ENCODE results near the gene MRPS35.
"Not testable (repeated sequence)": the region's sequence is repeated elsewhere in the genome, so short reads cannot be mapped to it uniquely, and the experiment has no call there.

The MRPS35 gene

GRCh38 chr12:27730097-27730588 is 19.5 kb downstream of the MRPS35 start:
- no peak for TF ChIP-seq CTCF (conservative IDR thresholded peaks at IDR 0.05; ENCODE audit: low read depth, low read length)
- no peak overlapping the region for H3K4me3 ChIP-seq (ENCODE audit: low read depth, low read length)
- DNase-seq (ENCODE audit: low read depth), result no peak

GRCh38 chr12:27732281-27732680 is 21.6 kb downstream of the MRPS35 start:
- DNase-seq (ENCODE audit: low read depth), result peak; percentile 22
- TF ChIP-seq CTCF (conservative IDR thresholded peaks at IDR 0.05; ENCODE audit: low read depth, low read length), result peak; percentile 57
- H3K4me3 ChIP-seq (ENCODE audit: low read depth, low read length), result no peak overlapping the region

GRCh38 chr12:27733052-27733656 is 22.5 kb downstream of the MRPS35 start:
- peak; percentile 67 for DNase-seq (ENCODE audit: low read depth)
- no peak overlapping the region for H3K4me3 ChIP-seq (ENCODE audit: low read depth, low read length)
- TF ChIP-seq CTCF (conservative IDR thresholded peaks at IDR 0.05; ENCODE audit: low read depth, low read length), result peak; percentile 95

GRCh38 chr12:27733791-27734190 is 23.2 kb downstream of the MRPS35 start:
- TF ChIP-seq CTCF (conservative IDR thresholded peaks at IDR 0.05; ENCODE audit: low read depth, low read length), result no peak
- DNase-seq (ENCODE audit: low read depth), result no peak
- H3K4me3 ChIP-seq (ENCODE audit: low read depth, low read length), result no peak overlapping the region

GRCh38 chr12:27734321-27734720 is 23.7 kb downstream of the MRPS35 start:
- not testable (repeated sequence) for DNase-seq (ENCODE audit: low read depth); H3K4me3 ChIP-seq (ENCODE audit: low read depth, low read length)

GRCh38 chr12:27743601-27744000 is 33.0 kb downstream of the MRPS35 start:
- no peak overlapping the region for H3K4me3 ChIP-seq (ENCODE audit: low read depth, low read length)

GRCh38 chr12:27745734-27746133 is 35.1 kb downstream of the MRPS35 start:
- DNase-seq (ENCODE audit: low read depth); H3K4me3 ChIP-seq (ENCODE audit: low read depth, low read length): not testable (repeated sequence)

More at GRCh38 chr12:27743601-27744000, 33.0 kb downstream of the MRPS35 start:
- DNase-seq (ENCODE audit: low read depth), result no peak
- no peak for TF ChIP-seq CTCF (conservative IDR thresholded peaks at IDR 0.05; ENCODE audit: low read depth, low read length)

GRCh38 chr12:27747111-27747820 is 36.6 kb downstream of the MRPS35 start:
- H3K4me3 ChIP-seq (ENCODE audit: low read depth, low read length), result no peak overlapping the region
- TF ChIP-seq CTCF (conservative IDR thresholded peaks at IDR 0.05; ENCODE audit: low read depth, low read length), result no peak
- peak; percentile 79 for DNase-seq (ENCODE audit: low read depth)
